Duodenal mucosa (tissue), 2 donors: ENCODE results near the gene DNAJC5G.
A peak's percentile ranks its signal among the peaks of the same experiment; 100 is the strongest.

ENCODE experiments used
- H3K27ac ChIP-seq: one replicate; pipeline ENCODE4 v1.7.0; 2013; ENCODE audit warnings: low read depth, low read length
- H3K27me3 ChIP-seq, 2 donors: one replicate each; pipeline ENCODE4 v1.7.0; 2013; ENCODE audit warnings: low read length in 2 of 2, control low read depth in 1 of 2; ENCODE audit not compliant: insufficient read depth in 2 of 2, control insufficient read depth in 1 of 2
- H3K36me3 ChIP-seq, 2 donors: one replicate each; pipeline ENCODE4 v1.7.0; 2013; ENCODE audit warnings: low read length in 2 of 2, control low read depth in 1 of 2; ENCODE audit not compliant: insufficient read depth in 2 of 2, control insufficient read depth in 1 of 2
- H3K4me1 ChIP-seq, 2 donors: one replicate each; pipeline ENCODE4 v1.7.0; 2013; ENCODE audit warnings: low read length in 2 of 2, control low read depth in 1 of 2; ENCODE audit not compliant: insufficient read depth in 2 of 2, control insufficient read depth in 1 of 2
- H3K4me3 ChIP-seq, 2 donors: one replicate each; pipeline ENCODE4 v1.7.0; 2013; ENCODE audit warnings: low read length in 2 of 2, low read depth in 1 of 2
- H3K9ac ChIP-seq, 2 donors: one replicate each; pipeline ENCODE4 v1.7.0; 2013; ENCODE audit warnings: low read length in 2 of 2, low read depth in 1 of 2
- H3K9me3 ChIP-seq, 2 donors: one replicate each; pipeline ENCODE4 v1.7.0; 2013; ENCODE audit warnings: low read length in 2 of 2, control low read depth in 1 of 2; ENCODE audit not compliant: control insufficient read depth in 1 of 2

DNAJC5G gene

GRCh38 chr2:27307287-27307544 is 32.0 kb downstream of the DNAJC5G start:
- H3K9me3 ChIP-seq = no peaks in the 10 kb centered on the region
- H3K9ac ChIP-seq = no peak overlapping the region
- no peak overlapping the region for H3K27ac ChIP-seq
- peak overlapping the region; percentile 43 to 61 for H3K4me3 ChIP-seq
- H3K36me3 ChIP-seq = peaks cover 0 to 18% of the 10 kb centered on the region in 2 donors
- H3K27me3 ChIP-seq = peaks cover 27 to 35% of the 10 kb centered on the region in 2 donors
- H3K4me1 ChIP-seq = peaks cover 8 to 26% of the 10 kb centered on the region in 2 donors

- Histone ChIP-seq H3K27me3 (peaks cover 27 to 35% of the 10 kb centered on the region in 2 donors), H3K4me3 (peak overlapping the region in 1 of 2 donors; percentile 43), H3K36me3 (peaks cover 0 to 20% of the 10 kb centered on the region in 2 donors), H3K4me1 (peaks cover 8 to 26% of the 10 kb centered on the region in 2 donors), H3K9me3 (no peaks in the 10 kb centered on the region), H3K9ac (no peak overlapping the region), H3K27ac (no peak overlapping the region)
Measured at GRCh38 chr2:27307545-27308358, 32.5 kb downstream of the DNAJC5G start.

GRCh38 chr2:27308359-27308881 is 33.2 kb downstream of the DNAJC5G start, which contains the start of gene UCN:
Gene UCN, minus strand, starts transcription at chr2:27308445. Its CDS starts 550 bp downstream, at chr2:27307895.
- H3K36me3 ChIP-seq = peaks cover 0 to 20% of the 10 kb centered on the region in 2 donors
- peaks cover 27 to 35% of the 10 kb centered on the region in 2 donors for H3K27me3 ChIP-seq
- H3K4me1 ChIP-seq = peaks cover 8 to 26% of the 10 kb centered on the region in 2 donors
- H3K4me3 ChIP-seq = peak within 1 kb of the TSS in 1 of 2 donors; percentile 43
- H3K9me3 ChIP-seq = no peaks in the 10 kb centered on the region
- no peak within 1 kb of the TSS for H3K9ac ChIP-seq
- H3K27ac ChIP-seq = no peak within 1 kb of the TSS

GRCh38 chr2:27309651-27310050 is 34.4 kb downstream of the DNAJC5G start:
- H3K4me3 ChIP-seq = no peak overlapping the region
- H3K27me3 ChIP-seq = peaks cover 27 to 35% of the 10 kb centered on the region in 2 donors
- no peak overlapping the region for H3K9ac ChIP-seq
- H3K27ac ChIP-seq = no peak overlapping the region
- H3K4me1 ChIP-seq = peaks cover 8 to 26% of the 10 kb centered on the region in 2 donors
- no peaks in the 10 kb centered on the region for H3K9me3 ChIP-seq
- peaks cover 0 to 20% of the 10 kb centered on the region in 2 donors for H3K36me3 ChIP-seq

GRCh38 chr2:27312152-27312551 is 36.9 kb downstream of the DNAJC5G start:
- peaks cover 0 to 20% of the 10 kb centered on the region in 2 donors for H3K36me3 ChIP-seq
- H3K4me3 ChIP-seq = no peak overlapping the region
- H3K27ac ChIP-seq = no peak overlapping the region
- peaks cover 3 to 10% of the 10 kb centered on the region in 2 donors for H3K4me1 ChIP-seq
- H3K9me3 ChIP-seq = no peaks in the 10 kb centered on the region
- peaks cover 14 to 16% of the 10 kb centered on the region in 2 donors for H3K27me3 ChIP-seq
- no peak overlapping the region for H3K9ac ChIP-seq

- H3K9ac ChIP-seq = no peak overlapping the region
- H3K9me3 ChIP-seq = no peaks in the 10 kb centered on the region
- H3K4me3 ChIP-seq = no peak overlapping the region
- H3K36me3 ChIP-seq = peaks cover 0 to 20% of the 10 kb centered on the region in 2 donors
- no peaks in the 10 kb centered on the region for H3K4me1 ChIP-seq
- no peaks in the 10 kb centered on the region for H3K27me3 ChIP-seq
- no peak overlapping the region for H3K27ac ChIP-seq
Measured at GRCh38 chr2:27313882-27314645, 38.8 kb downstream of the DNAJC5G start.

- peaks cover 0 to 15% of the 10 kb centered on the region in 2 donors for H3K36me3 ChIP-seq
- H3K27ac ChIP-seq = no peak overlapping the region
- H3K4me1 ChIP-seq = no peaks in the 10 kb centered on the region
- no peak overlapping the region for H3K9ac ChIP-seq
- H3K4me3 ChIP-seq = no peak overlapping the region
- no peaks in the 10 kb centered on the region for H3K9me3 ChIP-seq
- H3K27me3 ChIP-seq = no peaks in the 10 kb centered on the region
Measured at GRCh38 chr2:27314709-27315108, 39.5 kb downstream of the DNAJC5G start.

- Histone ChIP-seq H3K36me3 (peaks cover 0 to 13% of the 10 kb centered on the region in 2 donors), H3K9ac (no peak overlapping the region), H3K9me3 (no peaks in the 10 kb centered on the region), H3K4me1 (no peaks in the 10 kb centered on the region), H3K27me3 (no peaks in the 10 kb centered on the region), H3K27ac (no peak overlapping the region), H3K4me3 (no peak overlapping the region)
Measured at GRCh38 chr2:27315122-27315521, 39.9 kb downstream of the DNAJC5G start.

- Histone ChIP-seq H3K9me3 (no peaks in the 10 kb centered on the region), H3K36me3 (peaks cover 0 to 5% of the 10 kb centered on the region in 2 donors), H3K4me1 (peaks cover 7 to 11% of the 10 kb centered on the region in 2 donors), H3K4me3 (no peak overlapping the region), H3K9ac (no peak overlapping the region), H3K27ac (no peak overlapping the region), H3K27me3 (no peaks in the 10 kb centered on the region)
Measured at GRCh38 chr2:27316655-27317412, 41.6 kb downstream of the DNAJC5G start.
